Panc1 (cell line): Measurements from ENCODE around the gene GREB1. TPM values are rescaled to one million over a fixed set of nuclear protein-coding genes. Genes with fewer than 3 reads are reported as not detected.

ENCODE experiments used
- ATAC-seq: fragments of 200-7000 bp; cut with Tn5 transposase; 2 replicates; pipeline ENCODE4 v1.9.1; 2020; ENCODE audit warnings: mild to moderate bottlenecking, moderate library complexity
- BruUV-seq: library from RNA; stranded (reverse); fragments of 400-500 nt; replicated peaks from 2 replicates; lab custom pipeline; 2021; lab: Mats Ljungman, UMichigan
- CTCF ChIA-PET: fragments of 300-600 bp; sonication (Branson Sonifier 250); formaldehyde crosslinking; loops from one replicate; lab custom pipeline; 2022; ENCODE audit warnings: antibody characterized with exemption; lab: Charles Lee
- POLR2A ChIA-PET: fragments of 300-600 bp; sonication (Branson Sonifier 250); formaldehyde crosslinking; loops from one replicate; lab custom pipeline; 2022; ENCODE audit warnings: antibody characterized with exemption; lab: Charles Lee
- DNase-seq: peaks from one replicate; pipeline ENCODE4 v3.0.0-alpha.2; 2010; ENCODE audit warnings: low read depth, low spot score
- H3K27ac ChIP-seq: 2 replicates; pipeline ENCODE4 v1.5.1; 2011; ENCODE audit warnings: mild to moderate bottlenecking, low read length, inconsistent platforms
- H3K27me3 ChIP-seq: fragments of 200-500 bp; sonication (Bioruptor generic); 2 replicates; pipeline ENCODE4 v1.6.0; 2014; ENCODE audit warnings: low read length, inconsistent platforms; ENCODE audit not compliant: control insufficient read depth, insufficient read depth
- H3K36me3 ChIP-seq: fragments of 200-500 bp; sonication (Bioruptor generic); 2 replicates; pipeline ENCODE4 v1.5.1; 2014; ENCODE audit warnings: inconsistent platforms, mild to moderate bottlenecking, low read length, moderate library complexity; ENCODE audit not compliant: control insufficient read depth, insufficient read depth
- H3K4me1 ChIP-seq: 2 replicates; pipeline ENCODE4 v1.5.1; 2011; ENCODE audit warnings: inconsistent platforms, mild to moderate bottlenecking, low read length, moderate library complexity; ENCODE audit not compliant: control insufficient read depth, insufficient read depth
- H3K4me3 ChIP-seq, 2 experiments: 2 replicates each; pipeline ENCODE4 v1.5.1; 2011 to 2012; ENCODE audit warnings: low read depth in 2 of 2, low read length in 2 of 2, mild to moderate bottlenecking in 2 of 2, inconsistent platforms in 1 of 2, moderate library complexity in 1 of 2
- H3K9me3 ChIP-seq: fragments of 200-500 bp; sonication (Bioruptor generic); 2 replicates; pipeline ENCODE4 v1.5.1; 2014; ENCODE audit warnings: low read depth, mild to moderate bottlenecking, inconsistent platforms, low read length, moderate library complexity; ENCODE audit not compliant: control insufficient read depth, insufficient read depth
- POLR2AphosphoS5 ChIP-seq: IDR thresholded peaks from 2 replicates; pipeline ENCODE4 v1.6.1; 2012; ENCODE audit warnings: mild to moderate bottlenecking, low read depth, low read length, moderate library complexity
- SIN3A ChIP-seq: IDR thresholded peaks from 2 replicates; pipeline ENCODE4 v1.6.1; 2012; ENCODE audit warnings: low read depth, mild to moderate bottlenecking, low read length, moderate library complexity, borderline replicate concordance; ENCODE audit not compliant: insufficient read depth
- TCF7L2 ChIP-seq: IDR thresholded peaks from 2 replicates; pipeline ENCODE4 v1.6.1; 2011; ENCODE audit warnings: mild to moderate bottlenecking, low read depth, low read length, inconsistent platforms
- in situ Hi-C: cut with HindIII; loops from 2 replicates; pipeline ENCODE4 v1.10.0; 2016; ENCODE audit warnings: low sequenced_read_pairs, low pct_unique_long_range_greater_than_20kb
- intact Hi-C: fragments of 100-400 bp; cut with micrococcal nuclease; formaldehyde crosslinking; loops from one replicate; pipeline ENCODE4 v1.10.0; 2022; ENCODE audit not compliant: unreplicated experiment
- total RNA-seq: library from RNA; stranded (reverse); gene quantifications from one replicate; pipeline ENCODE4 v1.2.1, GENCODE V29; 2021; ENCODE audit not compliant: unreplicated experiment
- TF ChIP-seq, protein P1 (sequence below), 2 experiments: IDR thresholded peaks; 2 replicates each; pipeline ENCODE4 v1.6.1; 2011 to 2012; ENCODE audit warnings: low read depth in 2 of 2, control low read depth in 1 of 2, low read length in 1 of 2, mild to moderate bottlenecking in 1 of 2, moderate library complexity in 1 of 2; ENCODE audit not compliant: insufficient read depth in 1 of 2
- TF ChIP-seq, protein P2 (sequence below): fragments of 450-650 bp; IDR thresholded peaks from 2 replicates; pipeline ENCODE4 v1.5.1; 2017; ENCODE audit warnings: mild to moderate bottlenecking

The GREB1 gene
- total RNA-seq, 1 experiment from 2014 or later: 0.90 TPM

DNA sequence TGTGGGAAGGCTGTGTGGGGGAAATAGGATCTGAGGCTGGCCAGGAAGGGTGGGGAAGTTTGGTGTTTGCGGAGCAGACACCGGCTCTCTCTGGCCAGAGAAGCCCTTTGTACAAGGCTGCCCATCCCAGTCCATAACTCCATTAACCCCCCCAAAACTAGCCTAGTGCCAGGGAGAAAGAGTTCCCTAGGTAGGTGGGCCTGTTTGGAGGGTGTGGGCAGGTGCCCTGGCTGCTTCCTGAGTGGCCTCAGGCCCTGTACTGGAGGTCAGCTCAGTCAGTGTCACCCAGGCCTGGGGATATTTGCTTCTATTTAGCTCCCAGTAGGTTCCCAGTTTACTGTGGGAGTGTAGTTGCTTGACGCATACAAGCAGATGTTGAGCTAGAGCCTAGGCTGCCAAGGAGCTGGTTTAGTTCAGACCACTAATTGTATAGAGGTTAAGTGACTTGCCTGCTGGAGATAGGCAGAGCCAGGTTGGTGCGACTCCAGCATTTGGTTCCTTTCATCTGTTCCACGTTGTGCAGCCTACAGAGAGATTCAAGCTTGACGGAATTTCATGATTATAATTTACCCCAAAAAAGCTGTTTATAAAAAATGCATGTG lies 2.9 kb upstream of the GREB1 start:
- BruUV-seq: no TSS peak
- no peak for DNase-seq
- ATAC-seq: peak; percentile 26; the same call in 1 of the 2 replicates
- Histone ChIP-seq H3K4me3 (no peak overlapping the region), H3K27me3 (peaks cover 43% of the 10 kb centered on the region), H3K27ac (no peak overlapping the region), H3K36me3 (no peaks in the 10 kb centered on the region), H3K9me3 (no peaks in the 10 kb centered on the region), H3K4me1 (no peaks in the 10 kb centered on the region)
- POLR2A ChIA-PET: interaction anchor here (0.6 kb wide), 1 partner anchor 17 kb away, joined by 4 read pairs; no protein-coding TSS in a partner anchor
- CTCF ChIA-PET: no interaction called here
- intact Hi-C loops (no loop called here), in situ Hi-C loops (no loop called here)
- TF ChIP-seq, protein P1, sequence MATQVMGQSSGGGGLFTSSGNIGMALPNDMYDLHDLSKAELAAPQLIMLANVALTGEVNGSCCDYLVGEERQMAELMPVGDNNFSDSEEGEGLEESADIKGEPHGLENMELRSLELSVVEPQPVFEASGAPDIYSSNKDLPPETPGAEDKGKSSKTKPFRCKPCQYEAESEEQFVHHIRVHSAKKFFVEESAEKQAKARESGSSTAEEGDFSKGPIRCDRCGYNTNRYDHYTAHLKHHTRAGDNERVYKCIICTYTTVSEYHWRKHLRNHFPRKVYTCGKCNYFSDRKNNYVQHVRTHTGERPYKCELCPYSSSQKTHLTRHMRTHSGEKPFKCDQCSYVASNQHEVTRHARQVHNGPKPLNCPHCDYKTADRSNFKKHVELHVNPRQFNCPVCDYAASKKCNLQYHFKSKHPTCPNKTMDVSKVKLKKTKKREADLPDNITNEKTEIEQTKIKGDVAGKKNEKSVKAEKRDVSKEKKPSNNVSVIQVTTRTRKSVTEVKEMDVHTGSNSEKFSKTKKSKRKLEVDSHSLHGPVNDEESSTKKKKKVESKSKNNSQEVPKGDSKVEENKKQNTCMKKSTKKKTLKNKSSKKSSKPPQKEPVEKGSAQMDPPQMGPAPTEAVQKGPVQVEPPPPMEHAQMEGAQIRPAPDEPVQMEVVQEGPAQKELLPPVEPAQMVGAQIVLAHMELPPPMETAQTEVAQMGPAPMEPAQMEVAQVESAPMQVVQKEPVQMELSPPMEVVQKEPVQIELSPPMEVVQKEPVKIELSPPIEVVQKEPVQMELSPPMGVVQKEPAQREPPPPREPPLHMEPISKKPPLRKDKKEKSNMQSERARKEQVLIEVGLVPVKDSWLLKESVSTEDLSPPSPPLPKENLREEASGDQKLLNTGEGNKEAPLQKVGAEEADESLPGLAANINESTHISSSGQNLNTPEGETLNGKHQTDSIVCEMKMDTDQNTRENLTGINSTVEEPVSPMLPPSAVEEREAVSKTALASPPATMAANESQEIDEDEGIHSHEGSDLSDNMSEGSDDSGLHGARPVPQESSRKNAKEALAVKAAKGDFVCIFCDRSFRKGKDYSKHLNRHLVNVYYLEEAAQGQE (IDR thresholded peaks at IDR 0.05; ENCODE audit: insufficient read depth in 1 of 2, low read depth in 2 of 2, low read length in 1 of 2): no peak
- TF ChIP-seq POLR2AphosphoS5: no peak
- TF ChIP-seq SIN3A: no peak
- no peak for TF ChIP-seq TCF7L2
- TF ChIP-seq, protein P2, sequence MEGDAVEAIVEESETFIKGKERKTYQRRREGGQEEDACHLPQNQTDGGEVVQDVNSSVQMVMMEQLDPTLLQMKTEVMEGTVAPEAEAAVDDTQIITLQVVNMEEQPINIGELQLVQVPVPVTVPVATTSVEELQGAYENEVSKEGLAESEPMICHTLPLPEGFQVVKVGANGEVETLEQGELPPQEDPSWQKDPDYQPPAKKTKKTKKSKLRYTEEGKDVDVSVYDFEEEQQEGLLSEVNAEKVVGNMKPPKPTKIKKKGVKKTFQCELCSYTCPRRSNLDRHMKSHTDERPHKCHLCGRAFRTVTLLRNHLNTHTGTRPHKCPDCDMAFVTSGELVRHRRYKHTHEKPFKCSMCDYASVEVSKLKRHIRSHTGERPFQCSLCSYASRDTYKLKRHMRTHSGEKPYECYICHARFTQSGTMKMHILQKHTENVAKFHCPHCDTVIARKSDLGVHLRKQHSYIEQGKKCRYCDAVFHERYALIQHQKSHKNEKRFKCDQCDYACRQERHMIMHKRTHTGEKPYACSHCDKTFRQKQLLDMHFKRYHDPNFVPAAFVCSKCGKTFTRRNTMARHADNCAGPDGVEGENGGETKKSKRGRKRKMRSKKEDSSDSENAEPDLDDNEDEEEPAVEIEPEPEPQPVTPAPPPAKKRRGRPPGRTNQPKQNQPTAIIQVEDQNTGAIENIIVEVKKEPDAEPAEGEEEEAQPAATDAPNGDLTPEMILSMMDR: no peak

DNA sequence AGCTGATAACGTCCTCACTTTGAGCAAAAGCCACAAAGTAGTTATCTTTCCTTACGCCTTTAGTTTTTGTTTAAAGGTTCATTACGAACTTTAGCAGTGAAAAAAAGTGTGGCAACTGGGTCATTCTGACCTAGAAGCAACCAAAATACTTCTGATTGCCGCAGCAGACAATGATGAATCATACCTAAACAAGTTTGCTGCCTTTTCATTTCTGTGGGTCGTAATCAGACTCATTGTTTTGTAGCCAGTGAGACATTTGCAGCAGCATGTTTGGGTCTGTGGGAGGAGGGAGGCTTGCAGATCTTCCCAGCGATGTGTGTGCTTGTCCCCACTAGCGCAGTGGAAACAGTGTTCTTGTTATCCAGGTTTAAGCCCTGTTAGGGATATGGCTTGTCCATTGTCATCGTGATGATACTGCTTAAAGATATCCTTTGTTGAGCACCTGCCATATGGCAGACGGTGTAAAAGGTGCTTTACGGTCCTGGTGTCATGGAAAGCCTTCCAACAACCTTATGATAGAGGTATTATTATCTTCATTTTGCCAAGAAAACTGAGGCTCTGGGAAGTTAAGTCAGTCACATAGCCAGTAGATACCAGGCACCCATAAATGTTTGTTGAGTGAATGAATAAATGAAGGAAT lies 1.3 kb upstream of the GREB1 start:
- DNase-seq: no peak
- TF ChIP-seq POLR2AphosphoS5: no peak
- TF ChIP-seq, protein P1 (IDR thresholded peaks at IDR 0.05; ENCODE audit: insufficient read depth in 1 of 2, low read depth in 2 of 2, low read length in 1 of 2): no peak
- TF ChIP-seq, protein P2: no peak
- TF ChIP-seq SIN3A: no peak
- no peak for TF ChIP-seq TCF7L2
- H3K4me1 ChIP-seq: no peaks in the 10 kb centered on the region
- intact Hi-C loops: no loop called here
- H3K4me3 ChIP-seq: no peak overlapping the region
- no peak for ATAC-seq
- POLR2A ChIA-PET: no interaction called here
- CTCF ChIA-PET: no interaction called here
- BruUV-seq: no TSS peak
- no peak overlapping the region for H3K27ac ChIP-seq
- H3K36me3 ChIP-seq: no peaks in the 10 kb centered on the region
- in situ Hi-C loops: no loop called here
- H3K27me3 ChIP-seq: peaks cover 46% of the 10 kb centered on the region
- no peaks in the 10 kb centered on the region for H3K9me3 ChIP-seq
